NCI-H1417 (cell line): Measurements from ENCODE around the gene SKAP2.

Source experiments
- DNase-seq, 3 experiments: peaks; one replicate each; lab custom pipeline; 2025; lab: John Stamatoyannopoulos, UW

The SKAP2 gene, protein sequence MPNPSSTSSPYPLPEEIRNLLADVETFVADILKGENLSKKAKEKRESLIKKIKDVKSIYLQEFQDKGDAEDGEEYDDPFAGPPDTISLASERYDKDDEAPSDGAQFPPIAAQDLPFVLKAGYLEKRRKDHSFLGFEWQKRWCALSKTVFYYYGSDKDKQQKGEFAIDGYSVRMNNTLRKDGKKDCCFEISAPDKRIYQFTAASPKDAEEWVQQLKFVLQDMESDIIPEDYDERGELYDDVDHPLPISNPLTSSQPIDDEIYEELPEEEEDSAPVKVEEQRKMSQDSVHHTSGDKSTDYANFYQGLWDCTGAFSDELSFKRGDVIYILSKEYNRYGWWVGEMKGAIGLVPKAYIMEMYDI

DNA sequence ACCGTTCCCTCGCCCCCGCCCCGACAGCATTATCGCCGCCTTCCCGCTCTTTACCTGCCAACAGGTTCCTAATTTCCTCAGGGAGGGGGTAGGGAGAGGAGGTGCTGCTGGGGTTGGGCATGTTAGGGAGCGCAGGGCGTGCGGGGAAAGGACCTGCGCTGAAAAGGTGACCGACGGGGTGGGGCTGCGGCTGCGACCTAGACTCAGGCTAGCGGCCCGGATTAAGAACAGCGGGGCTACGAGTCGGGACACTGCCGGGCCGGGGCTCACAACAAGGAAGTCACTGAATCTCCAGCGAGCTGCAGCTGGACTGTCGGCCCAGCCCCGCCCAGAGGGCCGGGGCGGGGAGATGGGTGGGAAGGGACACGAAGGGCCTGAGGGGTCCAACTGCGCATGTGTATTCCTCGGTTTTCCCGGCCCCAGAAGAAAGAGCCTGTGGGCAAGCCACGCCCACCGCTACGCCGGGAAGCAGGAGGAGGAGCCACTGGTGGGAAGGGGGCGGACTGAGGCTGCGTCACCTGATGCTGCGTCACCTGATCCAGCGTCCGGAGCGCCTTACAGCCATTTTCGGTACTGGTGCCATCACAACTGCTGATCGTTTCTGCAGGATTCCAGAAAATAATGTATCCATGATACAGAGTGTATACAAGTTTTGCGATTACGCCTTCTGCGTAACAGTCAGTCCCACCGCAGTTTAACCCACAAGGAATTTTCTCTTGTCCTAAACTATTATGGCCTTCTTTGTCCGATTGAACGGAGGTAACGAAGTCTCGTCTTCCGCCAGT is at the start of gene SKAP2:
SKAP2 (minus strand) TSS at position 282 of the 785 bp plus-strand sequence; CDS start at position 121, 161 bp downstream.
- DNase-seq: peak; percentile 99 to 100 (median 100)

DNA sequence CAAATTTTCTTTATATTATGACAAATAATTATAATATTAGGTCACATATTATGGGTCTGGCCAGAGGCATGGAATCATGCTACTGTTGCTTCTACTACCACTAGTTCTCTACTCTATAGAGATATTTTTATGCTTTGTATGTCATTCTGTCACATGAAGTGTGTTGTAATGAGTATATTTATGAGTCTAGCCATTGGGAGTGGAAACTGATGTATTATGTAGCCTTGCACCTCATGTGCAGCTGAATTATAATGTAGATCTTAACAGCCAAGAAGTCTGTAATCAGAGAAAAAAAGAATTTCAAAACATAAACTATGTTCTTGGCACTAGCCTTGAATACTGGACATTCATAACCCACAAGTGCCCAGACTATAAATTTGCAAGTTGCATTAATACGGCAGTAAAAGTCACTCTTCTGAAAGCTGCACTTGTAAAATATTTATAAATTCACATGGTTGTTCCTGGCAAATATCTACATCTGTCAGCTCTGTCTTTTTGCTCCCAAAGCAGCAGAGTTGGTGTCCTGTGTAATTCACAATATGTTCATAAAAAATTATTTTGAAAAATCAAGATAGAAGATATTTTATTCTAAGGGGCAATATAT is 48.6 kb upstream of the SKAP2 start:
- DNase-seq: no peak

DNA sequence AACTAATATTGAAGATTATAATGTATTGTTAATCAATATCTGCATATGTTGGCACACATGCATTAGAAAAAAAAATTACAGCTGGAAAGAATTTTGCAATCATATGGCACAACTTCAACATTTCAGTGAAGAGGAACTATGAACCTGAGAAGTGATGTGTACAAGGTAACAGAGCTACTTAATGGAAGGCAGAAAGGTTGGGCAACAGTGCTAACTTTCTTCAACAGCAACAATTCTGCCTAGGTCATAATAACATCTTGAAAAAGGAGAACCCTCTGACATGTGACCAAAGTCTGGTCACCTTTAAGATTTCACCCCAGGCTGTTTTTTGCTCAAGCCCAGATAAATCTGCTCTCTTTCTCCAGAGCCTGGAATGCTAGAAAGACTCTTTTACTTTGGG is 47.9 kb upstream of the SKAP2 start:
- no peak for DNase-seq

DNA sequence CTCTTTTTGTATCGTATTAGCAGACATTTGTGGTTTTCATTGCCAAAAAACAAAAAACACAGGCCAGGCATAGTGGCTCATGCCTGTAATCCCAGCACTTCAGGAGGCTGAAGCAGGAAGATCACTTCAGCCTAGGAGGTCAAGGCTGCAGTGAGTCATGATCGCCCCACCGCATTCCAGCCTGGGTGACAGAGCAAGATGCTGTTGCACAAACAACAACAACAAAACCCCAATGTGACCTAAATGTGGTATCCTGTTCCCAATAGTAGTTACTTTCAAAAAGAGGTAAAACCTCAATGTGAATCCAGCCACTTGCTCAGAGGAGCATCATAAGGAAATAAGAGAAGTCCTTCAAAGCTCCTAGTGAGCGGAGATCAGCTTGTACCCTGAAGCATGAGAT is 45.8 kb upstream of the SKAP2 start:
- no peak for DNase-seq

DNA sequence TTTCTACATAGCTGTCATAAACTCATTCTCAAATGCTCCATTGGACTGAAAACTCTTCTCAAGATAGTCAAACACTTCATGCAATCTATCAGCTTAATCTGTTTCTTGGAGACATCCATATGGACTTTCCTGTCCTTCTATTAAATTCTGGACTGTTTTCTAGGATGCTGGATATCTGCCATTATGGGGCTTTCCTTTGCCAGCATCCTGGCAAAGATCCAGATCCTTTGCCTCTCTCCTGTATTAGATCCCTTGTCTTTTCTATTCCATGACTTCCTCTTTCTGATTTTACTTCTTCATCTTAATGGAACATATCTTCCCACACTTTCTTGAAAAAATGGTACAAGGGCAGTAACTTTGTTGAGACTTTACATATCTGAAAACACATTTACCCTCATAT is 35.9 kb upstream of the SKAP2 start:
- DNase-seq: peak in 1 of 3 experiments; percentile 23

DNA sequence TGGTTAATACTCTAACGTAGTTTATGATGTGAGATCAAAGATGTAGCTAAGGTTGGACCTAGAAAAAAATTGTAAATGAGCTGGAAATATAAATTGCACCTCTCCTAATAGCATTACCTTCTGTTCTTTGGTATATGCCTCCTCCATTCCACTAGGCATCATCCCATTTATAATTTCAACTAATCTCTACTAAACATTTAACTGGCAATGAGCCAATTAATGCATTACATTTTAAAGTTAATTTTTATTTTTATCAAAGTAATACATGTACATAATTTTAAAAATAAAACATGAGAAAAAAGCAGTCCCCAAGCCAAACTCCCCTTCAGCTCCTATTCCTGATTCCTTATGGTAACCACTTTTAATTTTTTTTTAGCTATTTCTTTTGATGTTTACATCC is 35.1 kb upstream of the SKAP2 start:
- no peak for DNase-seq

DNA sequence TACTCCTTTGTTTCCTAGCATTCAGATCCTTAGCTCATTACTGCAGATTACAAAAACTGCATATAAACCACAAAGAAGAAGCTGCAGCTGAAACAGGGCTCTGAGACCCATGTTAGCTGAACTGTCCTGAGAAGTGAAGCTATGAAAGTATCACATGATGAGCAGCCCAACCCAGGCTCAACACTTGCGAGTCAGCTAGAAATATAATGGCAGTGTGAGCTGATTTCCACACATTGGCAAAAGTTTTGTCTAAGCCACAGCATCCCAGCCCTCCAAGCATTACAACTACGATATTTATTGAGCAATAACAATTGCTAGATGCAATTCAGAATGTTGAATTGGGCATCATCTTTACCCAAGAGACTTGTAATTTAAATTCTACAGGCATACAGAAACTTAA is 34.5 kb upstream of the SKAP2 start:
- DNase-seq: no peak

DNA sequence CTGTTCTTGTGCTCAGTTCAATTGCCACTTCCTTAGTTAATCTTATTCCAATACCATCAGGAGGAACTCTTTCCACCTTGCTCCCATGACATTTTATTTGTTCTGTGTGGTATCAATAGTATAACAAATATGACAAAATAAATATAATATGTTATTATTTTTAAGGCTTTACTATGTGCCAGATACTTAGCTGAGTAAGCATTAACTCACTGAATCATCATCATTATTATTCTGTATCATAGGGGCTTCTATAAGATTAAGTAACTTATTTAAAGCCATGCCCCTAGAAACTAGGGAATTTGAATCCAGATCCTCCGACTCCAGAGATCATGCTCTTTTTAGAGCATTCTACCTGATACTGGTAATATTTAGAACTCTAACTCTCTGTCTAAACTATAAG is 33.5 kb upstream of the SKAP2 start:
- DNase-seq: no peak

DNA sequence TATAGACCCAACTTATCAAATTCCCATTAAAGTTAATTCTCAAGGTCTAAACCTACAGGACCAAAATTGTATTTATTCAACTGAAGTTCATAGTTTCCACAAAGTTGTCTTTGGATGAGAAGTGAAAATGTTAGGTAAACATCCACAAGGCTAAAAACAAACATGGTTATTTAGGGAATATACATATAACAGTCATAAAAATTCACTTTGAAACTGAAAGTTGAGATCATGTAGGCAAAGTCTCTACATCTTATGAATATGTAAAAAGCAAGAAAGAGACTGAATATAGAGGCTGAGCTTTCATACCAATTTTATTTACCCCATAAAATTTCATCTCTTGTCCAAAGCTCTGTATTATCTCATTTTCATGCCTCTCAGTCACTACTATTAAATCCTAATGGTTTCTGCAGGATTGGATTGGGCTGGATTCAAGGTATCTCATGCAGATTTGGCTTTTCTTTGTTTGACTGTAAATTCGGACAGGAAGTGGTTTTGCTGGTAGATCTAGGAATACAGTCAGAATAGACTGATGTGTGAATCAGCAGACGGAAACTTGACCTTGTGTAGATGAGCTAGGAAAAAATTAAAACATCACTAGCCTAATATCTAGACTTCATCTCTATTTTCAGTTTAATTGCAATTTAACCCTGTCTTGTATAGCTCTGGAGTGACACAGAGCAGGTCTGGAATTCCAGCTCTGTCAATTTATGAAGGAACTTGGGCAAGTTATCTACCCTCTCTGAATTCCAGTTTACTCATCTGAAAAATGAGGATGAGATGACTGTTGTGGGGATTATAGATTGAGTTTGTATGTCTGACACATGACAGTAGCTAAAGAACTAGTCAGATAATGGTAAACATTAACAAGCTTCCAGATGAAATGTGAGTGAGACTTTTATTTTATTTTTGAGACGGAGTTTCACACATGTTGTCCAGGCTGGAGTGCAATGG is 27.3 kb upstream of the SKAP2 start:
- DNase-seq: no peak

DNA sequence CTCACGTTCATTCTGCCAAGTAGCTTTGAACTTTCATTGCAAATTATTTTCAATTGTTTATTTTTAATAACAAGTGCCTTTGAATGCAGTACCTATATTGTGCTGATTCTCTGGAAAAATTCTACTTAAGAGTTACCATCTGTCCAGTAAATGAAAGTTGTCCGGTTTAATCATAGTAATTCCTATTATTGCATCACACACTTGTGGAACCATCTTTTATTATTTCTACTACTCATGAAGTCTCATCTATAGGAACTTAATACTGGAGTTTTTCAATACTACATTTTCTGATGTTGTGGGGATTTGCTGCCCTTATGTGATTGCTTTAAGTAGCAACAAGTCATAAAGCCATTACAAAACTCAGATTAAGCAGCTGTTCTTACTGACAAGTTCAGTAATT is 16.5 kb upstream of the SKAP2 start:
- no peak for DNase-seq

DNA sequence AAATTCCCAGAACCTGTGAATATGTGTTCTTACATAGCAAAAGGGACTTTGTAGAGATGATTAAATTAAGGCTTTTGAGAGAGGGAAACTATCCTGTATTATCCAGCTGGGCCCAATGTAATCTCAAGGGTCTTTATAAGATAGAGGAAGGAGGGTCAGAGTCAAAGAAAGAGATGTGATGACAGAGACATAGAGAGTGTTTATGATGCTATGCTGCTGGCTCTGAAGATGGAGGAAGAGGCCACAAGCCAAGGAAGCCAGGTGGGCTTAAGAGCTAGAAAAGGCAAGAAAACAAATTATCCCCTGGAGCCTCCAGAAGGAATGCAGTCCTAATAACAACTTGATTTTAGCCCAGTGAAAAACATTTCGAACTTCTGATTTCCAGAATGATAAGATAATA is 15.3 kb upstream of the SKAP2 start:
- DNase-seq: no peak

DNA sequence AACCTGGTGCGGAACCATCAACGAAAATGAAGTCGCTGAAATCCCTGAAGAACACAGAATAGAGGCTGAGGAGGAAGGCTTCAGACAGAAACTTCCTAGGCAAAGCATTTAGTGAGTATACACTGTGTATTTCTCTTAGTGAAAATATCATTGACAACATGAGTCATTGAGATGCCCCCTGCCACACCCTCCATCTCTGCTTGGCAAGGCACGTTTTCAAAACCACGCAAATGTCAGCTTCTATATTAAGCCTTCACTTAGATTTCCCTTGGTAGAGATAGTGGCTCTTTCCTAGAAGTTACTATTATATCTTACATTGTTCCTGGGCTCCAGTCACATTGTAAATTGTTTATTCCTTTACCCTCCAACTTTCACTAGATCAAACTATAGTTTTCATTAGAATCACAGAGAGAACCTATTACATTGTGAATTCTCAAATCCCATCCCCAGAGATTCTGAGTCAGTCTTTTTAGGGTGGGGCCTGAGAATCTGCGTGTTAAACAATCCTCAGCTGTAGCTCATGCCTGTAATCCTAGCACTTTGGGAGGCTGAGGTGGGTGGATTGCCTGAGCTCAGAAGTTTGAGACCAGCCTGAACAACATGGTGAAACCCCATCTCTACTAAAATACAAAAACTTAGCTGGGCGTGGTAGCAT is 4.6 kb upstream of the SKAP2 start:
- no peak for DNase-seq

DNA sequence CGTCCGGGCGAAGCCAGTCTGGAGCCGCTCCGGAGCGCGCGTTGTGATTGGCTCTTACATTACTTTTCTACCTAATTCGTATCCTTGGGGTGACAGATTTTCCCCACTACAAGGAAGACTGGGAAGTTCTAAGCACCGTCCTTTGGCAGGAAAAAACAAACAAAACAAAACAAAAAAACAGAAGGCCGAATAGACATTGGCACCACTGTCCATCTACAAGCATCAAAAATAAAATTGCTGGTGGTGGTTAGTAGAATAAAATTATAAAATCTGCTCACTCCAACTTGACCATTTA is 651 bp upstream of the SKAP2 start:
- DNase-seq: peak in 1 of 3 experiments; percentile 82

DNA sequence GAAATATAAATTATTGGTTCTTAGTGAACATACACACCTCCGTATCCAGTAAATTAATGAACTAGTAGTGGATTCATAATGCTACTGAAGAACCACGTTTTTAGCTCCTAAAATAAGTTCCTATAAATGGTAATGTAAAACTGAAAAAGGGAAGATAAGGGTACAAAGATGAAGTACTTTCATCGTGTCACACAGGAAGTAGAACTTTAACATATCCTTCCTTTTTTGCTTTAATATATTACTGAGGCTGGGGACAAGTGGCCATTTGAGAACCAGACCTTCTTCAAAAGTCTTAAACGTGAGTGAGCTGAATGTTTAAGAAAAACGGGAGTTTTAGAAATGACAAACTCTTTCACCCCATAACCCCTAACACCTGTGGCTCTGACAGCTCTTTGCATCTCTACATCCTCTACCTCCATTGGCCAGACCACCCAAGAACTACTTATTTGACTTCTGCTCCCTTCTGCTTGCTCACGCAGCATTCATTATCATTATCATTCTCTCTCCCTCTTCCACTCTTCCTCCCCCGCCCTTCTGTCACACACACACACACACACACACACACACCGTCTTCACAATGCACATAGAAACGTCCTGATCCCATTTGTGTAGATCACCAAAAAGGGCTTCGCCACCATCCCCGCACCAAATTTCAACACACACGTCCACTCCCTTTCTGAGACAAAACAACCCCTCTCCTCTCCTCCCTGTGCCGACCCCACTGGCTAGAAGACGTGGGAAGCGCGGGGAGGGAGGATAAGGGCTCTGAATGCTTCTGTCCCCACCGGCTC is 677 bp downstream of the SKAP2 start:
- DNase-seq: peak in 1 of 3 experiments; percentile 70

DNA sequence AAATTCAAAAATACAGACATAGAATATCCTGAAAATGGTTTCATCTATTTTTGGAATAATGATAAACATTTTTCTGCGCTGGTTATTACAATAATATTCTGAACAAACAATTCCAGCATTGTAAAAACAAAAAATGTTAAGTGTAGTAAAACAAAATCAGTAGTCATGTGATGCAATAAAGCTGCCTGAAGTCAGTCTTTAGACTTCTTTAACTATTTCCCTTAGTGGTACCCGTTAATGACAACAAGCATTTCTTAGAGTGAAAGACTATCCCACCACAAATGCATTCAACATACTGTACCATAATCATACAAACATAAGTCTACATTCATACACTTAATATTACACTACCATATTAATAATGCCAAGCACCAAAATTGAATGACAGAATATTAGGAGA is 1.6 kb downstream of the SKAP2 start:
- peak in 1 of 3 experiments; percentile 39 for DNase-seq

DNA sequence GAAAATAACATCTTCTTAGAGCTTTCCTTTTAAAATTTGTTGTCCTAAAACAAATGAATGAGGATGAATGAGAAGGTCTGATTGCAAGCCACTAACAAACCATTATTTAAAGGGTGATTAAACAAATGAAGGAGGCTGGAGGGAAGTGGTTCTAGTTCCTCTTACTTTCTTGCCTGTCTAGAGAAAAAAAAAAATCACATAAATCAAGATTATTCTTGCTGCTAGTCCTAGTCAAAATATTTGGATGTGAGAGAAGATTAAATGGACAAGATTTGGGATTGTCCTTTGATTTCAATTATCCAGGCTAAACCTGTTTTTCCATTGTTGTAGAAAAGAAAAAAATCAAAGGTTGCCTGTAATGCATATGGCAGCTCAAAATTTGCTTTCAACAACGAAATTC is 3.3 kb downstream of the SKAP2 start:
- DNase-seq: peak in 1 of 3 experiments; percentile 57

DNA sequence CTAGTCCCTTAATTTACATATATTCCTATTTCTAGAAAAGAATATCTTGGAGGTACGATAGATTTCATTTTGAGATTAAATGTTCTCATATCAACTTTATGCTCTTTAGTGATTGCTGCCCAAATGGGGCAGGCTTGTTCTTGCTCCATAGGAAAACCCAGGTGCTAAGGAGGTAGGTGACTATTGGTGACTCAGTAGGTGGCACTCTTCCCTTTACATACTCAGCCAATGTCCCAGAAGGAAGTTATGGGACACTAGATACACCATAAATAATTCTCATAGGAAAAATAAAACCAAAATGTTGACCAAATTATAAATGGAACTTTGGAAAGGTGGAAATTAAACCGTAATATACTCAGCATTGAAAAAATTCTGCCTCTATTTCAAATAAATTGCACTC is 4.0 kb downstream of the SKAP2 start:
- peak; percentile 3 to 59 (median 42) for DNase-seq

DNA sequence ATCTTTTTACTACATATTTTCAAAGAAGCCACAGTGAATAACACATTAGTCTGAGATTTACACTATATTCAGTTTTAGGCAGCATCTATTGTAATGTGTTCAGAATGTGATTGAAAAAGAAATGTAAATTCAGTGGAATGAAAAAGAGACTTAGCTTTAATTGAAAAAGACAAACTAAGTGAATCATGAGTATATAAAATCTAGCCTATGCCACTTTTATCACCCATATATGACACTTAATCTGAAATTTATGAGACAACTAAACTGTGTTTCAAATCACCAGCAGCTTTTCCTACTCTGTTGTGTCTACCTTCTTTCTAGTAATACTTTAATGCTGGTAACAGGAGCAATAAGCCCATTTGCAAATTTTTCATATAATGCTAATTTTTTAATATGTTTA is 4.7 kb downstream of the SKAP2 start:
- no peak for DNase-seq

DNA sequence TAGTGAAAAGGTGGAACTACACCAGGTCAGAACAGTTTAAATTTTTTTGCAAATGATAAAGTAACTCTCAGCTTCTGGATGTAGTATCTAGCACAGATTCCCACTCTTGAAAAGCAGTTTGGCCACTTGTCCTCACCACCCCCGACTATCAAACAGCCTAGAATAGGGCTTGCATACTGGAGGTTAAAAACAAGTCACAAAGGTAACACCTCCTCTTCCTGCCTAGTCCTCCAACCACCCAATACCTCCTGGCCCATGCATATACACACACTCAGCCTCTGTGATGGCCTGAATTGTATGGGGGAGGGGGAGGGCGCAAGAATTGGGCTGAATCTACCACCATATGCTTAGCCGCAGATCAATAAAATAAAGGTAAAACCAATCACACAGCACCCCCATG is 5.7 kb downstream of the SKAP2 start:
- peak in 1 of 3 experiments; percentile 12 for DNase-seq

DNA sequence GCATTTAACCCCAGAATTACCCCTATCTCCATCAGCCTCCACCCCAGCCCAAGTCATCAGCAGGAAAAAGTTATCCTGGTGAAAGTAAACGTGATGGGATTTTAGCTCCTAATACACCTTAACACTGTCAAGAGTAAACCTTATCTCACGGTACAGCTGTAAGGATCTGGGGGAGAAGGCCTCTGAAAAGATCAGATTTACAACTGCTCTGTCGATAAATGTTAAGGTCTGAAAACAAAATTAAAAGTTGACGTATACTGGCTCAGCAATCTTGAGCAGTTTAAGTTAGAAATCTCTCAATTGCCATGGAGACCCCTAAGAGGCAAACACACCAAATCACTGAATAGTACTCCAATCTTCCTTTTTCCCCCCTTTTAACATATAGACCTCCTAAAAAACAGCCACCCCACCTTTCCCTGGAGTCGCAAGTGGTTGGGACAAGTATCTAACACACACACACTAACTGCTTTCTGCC is 6.1 kb downstream of the SKAP2 start:
- no peak for DNase-seq
